Hepatocyte (in vitro differentiated cells): ENCODE data around the gene GDPGP1.

Experiments used
- EZH2 ChIP-seq: fragments of 200-600 bp; sonication (generic); IDR thresholded peaks from 2 replicates; pipeline ENCODE4 v1.6.1; 2016; ENCODE audit warnings: antibody characterized with exemption, mild to moderate bottlenecking, borderline replicate concordance
- EZH2phosphoT487 ChIP-seq: fragments of 200-600 bp; sonication (generic); IDR thresholded peaks from one replicate; pipeline ENCODE4 v1.6.1; 2018; ENCODE audit warnings: antibody characterized with exemption, mild to moderate bottlenecking, low read depth, moderate library complexity; ENCODE audit not compliant: unreplicated experiment, severe bottlenecking
- TF ChIP-seq, protein P1 (sequence below): fragments of 200-600 bp; sonication (generic); IDR thresholded peaks from 2 replicates; pipeline ENCODE4 v1.5.1; 2016; ENCODE audit warnings: antibody characterized with exemption, mild to moderate bottlenecking; ENCODE audit not compliant: poor library complexity

- TF ChIP-seq, protein P1, sequence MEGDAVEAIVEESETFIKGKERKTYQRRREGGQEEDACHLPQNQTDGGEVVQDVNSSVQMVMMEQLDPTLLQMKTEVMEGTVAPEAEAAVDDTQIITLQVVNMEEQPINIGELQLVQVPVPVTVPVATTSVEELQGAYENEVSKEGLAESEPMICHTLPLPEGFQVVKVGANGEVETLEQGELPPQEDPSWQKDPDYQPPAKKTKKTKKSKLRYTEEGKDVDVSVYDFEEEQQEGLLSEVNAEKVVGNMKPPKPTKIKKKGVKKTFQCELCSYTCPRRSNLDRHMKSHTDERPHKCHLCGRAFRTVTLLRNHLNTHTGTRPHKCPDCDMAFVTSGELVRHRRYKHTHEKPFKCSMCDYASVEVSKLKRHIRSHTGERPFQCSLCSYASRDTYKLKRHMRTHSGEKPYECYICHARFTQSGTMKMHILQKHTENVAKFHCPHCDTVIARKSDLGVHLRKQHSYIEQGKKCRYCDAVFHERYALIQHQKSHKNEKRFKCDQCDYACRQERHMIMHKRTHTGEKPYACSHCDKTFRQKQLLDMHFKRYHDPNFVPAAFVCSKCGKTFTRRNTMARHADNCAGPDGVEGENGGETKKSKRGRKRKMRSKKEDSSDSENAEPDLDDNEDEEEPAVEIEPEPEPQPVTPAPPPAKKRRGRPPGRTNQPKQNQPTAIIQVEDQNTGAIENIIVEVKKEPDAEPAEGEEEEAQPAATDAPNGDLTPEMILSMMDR: no peak
- TF ChIP-seq EZH2phosphoT487: no peak
- no peak for TF ChIP-seq EZH2
Measured at GRCh38 chr15:90248789-90249202, 14.8 kb downstream of the GDPGP1 start.
